Umbilical cord (tissue), 2 donors: ENCODE data around the gene HDGFL1. TPM values are rescaled to one million over a fixed set of nuclear protein-coding genes. Genes with fewer than 3 reads are reported as not detected.

Experiments used
- DNase-seq: peaks from one replicate; pipeline ENCODE4 v3.0.0-alpha.2; 2015; ENCODE audit warnings: low spot score
- total RNA-seq: library from RNA; depleted of rRNA; stranded (reverse); fragments of >200 nt; gene quantifications from one replicate; pipeline ENCODE4 v1.2.3, GENCODE V29; 2014; ENCODE audit warnings: low replicate concordance; ENCODE audit not compliant: insufficient read depth

Gene HDGFL1
- total RNA-seq, 1 donor from 2014 or later: 2.9 TPM

DNA sequence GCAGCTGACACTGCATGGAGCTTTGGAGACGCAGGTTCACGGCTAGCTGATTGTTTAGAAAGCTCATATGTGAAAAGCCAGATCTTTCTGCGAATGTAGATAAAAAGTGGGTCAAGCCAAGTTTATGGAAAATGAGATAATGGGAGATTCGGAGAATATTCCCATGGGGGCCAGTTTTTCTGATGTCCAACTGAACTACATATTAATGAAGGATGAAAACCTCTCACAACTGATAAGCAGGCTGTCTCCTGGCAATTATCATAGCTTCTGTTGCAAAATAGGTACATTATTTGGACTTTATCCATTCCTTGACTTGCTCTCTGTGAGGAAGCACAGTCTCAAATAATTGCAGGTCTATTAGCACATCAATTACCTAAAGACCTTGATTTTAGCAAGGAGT, 21.1 kb downstream of the HDGFL1 start:
- DNase-seq: peak; percentile 30

DNA sequence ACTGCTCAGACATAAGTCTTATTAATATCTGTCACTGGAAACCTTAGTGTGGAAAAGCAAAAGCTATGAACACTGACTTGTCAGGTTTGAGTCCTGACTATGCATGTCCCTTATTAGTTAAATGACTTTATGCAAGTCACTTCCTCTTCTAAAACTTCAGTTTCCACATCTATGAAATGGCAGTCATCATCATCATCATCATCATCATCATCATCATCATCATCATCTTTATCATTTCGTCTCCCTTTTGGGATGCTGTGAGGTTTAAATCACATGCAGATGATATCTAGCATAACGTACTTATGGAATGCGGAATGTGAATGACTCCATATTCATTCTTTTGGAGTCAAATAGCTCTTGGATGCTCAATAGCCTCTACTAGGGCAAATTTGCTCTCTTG, 24.5 kb downstream of the HDGFL1 start:
- DNase-seq: no peak

DNA sequence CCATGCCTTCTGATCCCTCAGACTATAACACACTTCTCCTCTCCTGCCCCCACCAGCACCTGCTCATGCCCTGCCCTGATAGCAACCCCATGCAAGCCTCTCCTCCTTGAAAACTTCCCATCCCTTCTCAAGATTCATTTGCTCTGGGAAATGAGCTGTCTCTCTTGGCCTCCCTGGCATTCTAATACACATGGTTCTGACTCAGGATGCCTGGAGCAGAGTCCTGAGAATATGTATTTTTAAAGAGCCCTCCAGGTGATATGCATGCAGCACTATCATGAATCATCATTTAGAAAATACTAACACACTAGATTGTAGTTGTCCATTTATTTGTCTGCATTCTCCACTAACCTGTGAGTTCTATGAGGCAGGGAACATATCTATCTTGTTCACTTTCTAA, 26.6 kb downstream of the HDGFL1 start:
- no peak for DNase-seq

DNA sequence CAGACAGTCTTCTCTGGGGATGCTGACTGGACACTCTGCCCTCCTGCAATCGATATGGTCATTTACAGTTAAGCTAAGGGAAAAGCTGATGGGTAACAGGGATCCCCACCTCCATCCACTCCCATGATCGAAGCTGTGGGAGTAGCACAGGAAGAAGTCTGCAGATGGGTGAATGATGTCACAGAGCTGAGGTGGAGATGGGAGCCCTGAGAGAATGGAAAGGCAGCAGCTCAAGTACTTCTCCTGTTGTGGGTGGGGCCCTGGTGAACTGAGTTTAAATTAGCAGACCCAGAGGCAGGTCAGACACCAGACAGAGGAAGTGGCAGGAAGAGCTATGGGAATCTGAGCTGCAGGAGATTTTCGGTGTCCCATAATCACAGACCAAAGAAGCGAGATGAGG, 29.0 kb downstream of the HDGFL1 start:
- DNase-seq: no peak

DNA sequence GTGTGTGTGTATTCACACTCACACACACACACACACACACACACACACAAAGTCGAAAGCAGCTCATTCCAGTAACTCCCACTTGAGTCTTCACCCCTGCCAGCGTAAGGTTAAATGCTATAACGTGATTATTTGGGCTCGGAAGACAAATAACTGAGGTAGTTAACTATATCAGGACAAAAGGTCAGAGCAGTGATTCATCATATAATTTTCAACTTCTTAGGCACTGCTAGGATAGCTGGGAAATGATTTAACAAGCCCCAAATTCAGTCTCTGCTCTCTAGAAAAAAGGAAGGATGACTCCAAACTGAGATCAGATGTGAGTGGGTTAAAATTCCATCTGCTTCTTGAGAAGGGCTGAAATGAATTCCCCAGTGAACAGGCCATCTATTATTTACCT, 30.7 kb downstream of the HDGFL1 start:
- DNase-seq: no peak

DNA sequence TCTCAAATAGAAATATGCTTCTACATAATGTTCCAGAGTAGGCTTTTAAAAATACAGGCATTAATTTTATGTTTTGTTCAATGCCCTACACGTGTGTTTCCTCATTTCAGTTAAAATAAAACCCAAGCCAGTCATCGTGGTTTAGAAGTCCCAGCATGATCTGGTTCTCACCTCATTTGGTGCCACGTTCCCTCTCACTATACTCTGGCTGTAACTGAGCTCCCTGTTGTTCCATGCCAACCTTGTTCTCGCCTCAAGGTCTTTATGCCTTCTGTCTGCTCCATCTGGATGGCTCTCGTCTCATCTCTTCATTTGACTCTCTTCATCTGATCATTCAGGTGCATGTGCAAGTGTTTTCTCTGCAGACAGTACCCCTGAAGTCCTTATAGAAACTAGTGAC, 32.6 kb downstream of the HDGFL1 start:
- no peak for DNase-seq

DNA sequence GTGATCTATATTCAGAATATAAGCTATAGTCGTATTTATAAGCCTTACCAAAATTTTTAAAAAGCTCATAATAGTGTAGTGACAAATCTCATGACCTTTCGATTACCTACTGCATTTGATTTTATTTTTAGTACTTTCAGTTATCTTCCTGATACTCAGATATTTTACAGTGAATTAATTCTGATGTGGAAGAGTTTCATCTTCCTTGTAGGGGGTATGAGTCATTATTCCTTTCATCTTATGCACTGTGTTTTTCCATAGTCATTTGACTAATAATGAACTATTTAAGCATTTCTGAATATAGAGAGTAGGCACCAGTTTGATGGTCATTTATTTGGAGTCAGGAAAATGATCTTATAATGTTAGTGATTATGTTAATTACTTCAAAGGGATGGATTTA, 36.4 kb downstream of the HDGFL1 start:
- DNase-seq: no peak

DNA sequence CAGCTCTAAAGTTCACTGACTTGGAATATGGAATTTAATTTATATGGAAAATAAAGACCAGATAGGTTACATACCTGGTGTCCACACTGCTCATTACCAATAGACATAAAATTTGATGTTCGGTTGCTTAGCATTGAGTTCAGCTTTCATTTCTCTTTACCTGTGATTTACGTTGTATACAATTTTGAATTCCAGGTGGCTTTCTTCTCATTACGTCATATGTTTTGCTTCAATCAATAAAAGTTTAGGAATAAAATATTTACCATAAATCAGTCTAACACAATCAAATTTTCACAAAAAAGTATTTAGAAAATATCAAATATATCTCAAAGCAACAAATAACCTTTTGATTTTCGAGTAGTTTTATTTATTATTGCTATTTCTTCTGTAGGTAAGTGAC, 40.8 kb downstream of the HDGFL1 start:
- DNase-seq: no peak

DNA sequence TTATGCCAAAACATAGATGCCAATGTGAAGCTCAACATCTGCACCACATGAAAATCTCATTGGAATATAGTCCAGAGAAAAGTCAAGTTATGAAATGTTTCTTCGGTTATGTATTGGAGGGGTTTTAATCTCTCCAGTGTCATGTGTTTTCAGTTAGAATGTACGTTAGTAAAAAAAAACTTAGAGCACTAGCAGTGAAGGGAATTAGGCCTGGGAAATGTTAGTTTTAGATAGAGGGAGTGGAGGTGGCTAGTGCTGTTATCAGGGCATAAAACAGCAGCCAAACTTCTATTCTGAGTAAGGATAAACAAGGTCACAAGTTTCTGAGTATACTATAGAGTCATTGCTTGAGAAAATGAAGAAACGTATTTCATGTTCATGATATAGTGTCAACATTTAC, 42.9 kb downstream of the HDGFL1 start:
- peak; percentile 80 for DNase-seq

DNA sequence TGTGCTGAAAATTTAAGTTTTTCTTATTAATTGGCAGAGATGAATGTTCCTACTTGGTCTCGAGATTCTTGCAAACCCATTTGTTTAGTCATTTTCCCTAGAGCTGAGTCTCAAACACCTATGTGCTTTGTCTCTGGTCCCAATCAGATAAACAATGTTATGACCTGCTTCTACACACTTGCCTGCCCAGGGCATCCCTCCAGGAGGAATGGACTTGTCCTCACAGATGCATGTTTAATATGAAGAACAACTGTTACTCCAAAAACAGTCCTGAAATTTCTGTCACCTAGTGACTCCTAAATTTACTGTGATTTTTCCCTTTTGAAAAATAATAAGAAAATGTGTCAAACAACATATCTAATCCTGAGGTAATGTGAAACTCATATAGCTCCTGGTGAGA, 43.7 kb downstream of the HDGFL1 start:
- DNase-seq: no peak

DNA sequence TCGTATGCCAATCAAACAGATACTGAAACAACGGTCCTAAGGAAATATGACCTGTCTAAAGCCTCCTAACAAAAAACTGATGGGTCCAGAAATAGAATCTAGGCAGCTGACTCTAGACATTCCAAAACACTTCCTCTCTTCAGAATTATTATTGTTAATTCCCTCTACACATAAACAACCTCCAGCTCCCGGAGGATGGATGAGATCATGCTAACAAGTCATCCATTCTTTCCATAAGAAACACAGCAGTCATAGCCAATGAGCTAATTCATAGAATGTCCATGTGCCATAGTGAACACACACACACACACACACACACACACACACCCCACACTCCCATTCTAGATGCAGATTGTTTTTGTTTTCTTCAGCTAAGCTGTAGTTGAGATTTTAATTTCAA, 44.3 kb downstream of the HDGFL1 start:
- DNase-seq: peak; percentile 25

DNA sequence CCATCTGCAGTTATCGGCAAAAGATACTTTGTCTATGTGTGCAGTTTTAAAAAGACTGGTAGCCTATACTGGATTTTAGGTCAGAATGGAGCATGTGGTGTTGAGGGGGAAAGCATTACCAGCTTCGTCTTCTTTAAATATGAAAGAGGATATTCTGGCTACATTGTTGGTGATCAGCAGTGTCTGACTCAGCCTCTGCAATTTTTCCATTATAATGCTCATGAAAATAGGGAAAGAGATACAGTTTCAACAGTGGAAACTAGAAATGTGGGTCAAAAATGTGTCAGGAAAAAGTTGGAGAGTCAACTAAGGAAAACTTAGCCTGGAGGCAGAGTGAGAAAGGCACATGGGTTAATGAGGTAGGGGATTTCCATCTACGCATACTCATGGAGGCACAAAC, 45.2 kb downstream of the HDGFL1 start:
- DNase-seq: no peak

DNA sequence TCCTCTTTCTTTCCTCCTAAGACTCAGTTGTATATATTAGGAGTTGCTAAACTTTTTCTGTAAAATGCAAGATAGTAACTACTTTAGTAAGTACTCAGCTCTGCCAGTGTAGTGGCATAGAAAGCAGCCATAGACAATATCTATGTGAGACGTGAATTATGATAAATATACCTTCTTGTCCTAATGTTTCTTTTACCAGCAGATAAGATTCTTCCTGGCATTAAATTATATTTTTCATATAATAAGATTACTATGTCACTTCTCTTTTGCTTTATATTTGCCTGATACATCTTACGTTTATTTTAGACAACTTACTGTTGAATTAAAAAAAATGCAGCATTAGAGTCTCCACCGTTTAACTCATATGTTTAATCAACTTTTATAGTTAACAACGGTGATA, 51.7 kb downstream of the HDGFL1 start:
- no peak for DNase-seq
